Suprapubic skin (tissue), 3 donors: Measurements from ENCODE around the gene STXBP4.

Experiments used
- EP300 ChIP-seq: sonication (generic); formaldehyde crosslinking; IDR thresholded peaks from one replicate; pipeline ENCODE4 v1.6.1; 2017; ENCODE audit warnings: antibody characterized with exemption
- POLR2A ChIP-seq, 2 donors: fragments of 450-650 bp; IDR thresholded peaks; one replicate each; pipeline ENCODE4 v1.6.1; 2017; ENCODE audit warnings: antibody characterized with exemption in 2 of 2, mild to moderate bottlenecking in 2 of 2, moderate library complexity in 2 of 2
- TF ChIP-seq, protein P1 (sequence below), 2 donors: fragments of 200-600 bp in 1 of 2; fragments of 450-650 bp in 1 of 2; sonication (generic) in 1 of 2; IDR thresholded peaks; one replicate each; pipeline ENCODE4 v1.5.1; 2016 to 2019; ENCODE audit warnings: antibody characterized with exemption in 2 of 2, mild to moderate bottlenecking in 1 of 2, moderate library complexity in 1 of 2

DNA sequence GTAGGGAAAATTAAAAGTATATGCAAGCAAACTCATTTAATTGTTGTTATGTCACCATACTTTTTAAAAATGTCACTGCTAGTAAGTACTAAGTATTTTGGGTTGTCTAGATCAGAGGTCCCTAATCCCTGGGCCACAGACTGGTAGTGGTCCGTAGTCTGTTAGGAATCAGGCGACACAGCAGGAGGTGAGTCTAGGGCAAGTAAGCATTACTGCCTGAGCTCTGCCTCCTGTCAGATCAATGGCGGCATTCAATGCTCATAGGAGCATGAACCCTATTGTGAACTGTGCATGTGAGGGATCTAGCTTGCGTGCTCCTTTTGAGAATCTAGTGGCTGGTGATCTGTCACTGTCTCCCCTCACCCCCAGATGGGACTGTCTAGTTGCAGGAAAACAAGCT lies 21.6 kb downstream of the STXBP4 start:
- TF ChIP-seq, protein P1, sequence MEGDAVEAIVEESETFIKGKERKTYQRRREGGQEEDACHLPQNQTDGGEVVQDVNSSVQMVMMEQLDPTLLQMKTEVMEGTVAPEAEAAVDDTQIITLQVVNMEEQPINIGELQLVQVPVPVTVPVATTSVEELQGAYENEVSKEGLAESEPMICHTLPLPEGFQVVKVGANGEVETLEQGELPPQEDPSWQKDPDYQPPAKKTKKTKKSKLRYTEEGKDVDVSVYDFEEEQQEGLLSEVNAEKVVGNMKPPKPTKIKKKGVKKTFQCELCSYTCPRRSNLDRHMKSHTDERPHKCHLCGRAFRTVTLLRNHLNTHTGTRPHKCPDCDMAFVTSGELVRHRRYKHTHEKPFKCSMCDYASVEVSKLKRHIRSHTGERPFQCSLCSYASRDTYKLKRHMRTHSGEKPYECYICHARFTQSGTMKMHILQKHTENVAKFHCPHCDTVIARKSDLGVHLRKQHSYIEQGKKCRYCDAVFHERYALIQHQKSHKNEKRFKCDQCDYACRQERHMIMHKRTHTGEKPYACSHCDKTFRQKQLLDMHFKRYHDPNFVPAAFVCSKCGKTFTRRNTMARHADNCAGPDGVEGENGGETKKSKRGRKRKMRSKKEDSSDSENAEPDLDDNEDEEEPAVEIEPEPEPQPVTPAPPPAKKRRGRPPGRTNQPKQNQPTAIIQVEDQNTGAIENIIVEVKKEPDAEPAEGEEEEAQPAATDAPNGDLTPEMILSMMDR (IDR thresholded peaks at IDR 0.05) = no peak
- TF ChIP-seq POLR2A (IDR thresholded peaks at IDR 0.05) (no peak), EP300 (no peak)
